Measurements from ENCODE around the gene ZNF618. TPM values are rescaled to one million over a fixed set of nuclear protein-coding genes. Genes with fewer than 3 reads are reported as not detected.

ZNF618 gene
- total RNA-seq, 2 donors from 2014 or later = 3.1 to 3.3 TPM

DNA sequence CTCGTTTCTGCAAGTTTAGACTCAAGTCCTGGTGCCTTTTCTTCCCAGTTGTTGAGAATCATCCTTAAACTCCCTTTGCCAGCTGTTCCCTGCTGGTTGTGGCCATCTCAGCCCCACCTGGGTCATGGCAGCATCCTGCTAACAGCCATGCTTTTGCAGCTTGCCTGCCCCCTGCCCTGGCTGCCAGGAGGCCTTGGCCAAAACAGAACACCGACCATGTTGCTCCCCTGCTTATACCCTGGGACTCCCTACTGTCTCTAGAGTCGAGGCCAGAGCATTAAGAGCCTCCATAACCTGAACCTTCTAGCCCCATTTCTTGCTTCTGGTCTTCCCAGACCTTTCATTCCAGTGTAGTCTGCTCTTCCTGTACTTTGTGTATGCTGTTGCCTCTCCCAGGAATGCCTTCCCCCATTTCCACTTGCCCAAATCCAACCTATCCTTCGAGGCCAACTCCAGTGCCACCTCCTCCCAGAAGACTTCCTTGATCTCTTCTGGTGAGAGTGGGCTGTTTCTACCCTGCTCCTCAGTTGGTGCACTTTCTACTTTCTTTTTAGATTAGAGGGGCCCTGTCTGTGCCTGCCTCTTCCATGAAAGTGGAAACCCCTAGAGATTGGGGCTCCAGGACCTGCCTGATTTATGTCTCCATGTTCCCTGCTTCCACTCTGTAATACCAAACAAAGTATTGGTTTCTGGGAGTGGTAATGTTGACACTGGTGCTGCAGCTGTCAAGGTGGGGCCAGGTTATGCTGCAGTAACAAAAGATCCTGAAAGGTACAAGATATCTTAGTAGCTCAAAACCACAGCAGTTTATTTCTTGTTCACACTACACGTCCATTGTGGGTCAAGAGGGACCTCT lies 113.8 kb downstream of the ZNF618 start:
- Histone ChIP-seq H3K36me3 (no peaks in the 10 kb centered on the region), H3K4me1 (no peaks in the 10 kb centered on the region), H3K27me3 (no peaks in the 10 kb centered on the region), H3K9me3 (no peaks in the 10 kb centered on the region), H3K9ac (ENCODE audit: low read depth in 2 of 2, low read length in 2 of 2) (no peak overlapping the region), H3K27ac (no peak overlapping the region), H3K4me3 (no peak overlapping the region)
- intact Hi-C loops (cut with DNase I) = no loop called here
- DNase-seq = no peak
- TF ChIP-seq, protein P1, sequence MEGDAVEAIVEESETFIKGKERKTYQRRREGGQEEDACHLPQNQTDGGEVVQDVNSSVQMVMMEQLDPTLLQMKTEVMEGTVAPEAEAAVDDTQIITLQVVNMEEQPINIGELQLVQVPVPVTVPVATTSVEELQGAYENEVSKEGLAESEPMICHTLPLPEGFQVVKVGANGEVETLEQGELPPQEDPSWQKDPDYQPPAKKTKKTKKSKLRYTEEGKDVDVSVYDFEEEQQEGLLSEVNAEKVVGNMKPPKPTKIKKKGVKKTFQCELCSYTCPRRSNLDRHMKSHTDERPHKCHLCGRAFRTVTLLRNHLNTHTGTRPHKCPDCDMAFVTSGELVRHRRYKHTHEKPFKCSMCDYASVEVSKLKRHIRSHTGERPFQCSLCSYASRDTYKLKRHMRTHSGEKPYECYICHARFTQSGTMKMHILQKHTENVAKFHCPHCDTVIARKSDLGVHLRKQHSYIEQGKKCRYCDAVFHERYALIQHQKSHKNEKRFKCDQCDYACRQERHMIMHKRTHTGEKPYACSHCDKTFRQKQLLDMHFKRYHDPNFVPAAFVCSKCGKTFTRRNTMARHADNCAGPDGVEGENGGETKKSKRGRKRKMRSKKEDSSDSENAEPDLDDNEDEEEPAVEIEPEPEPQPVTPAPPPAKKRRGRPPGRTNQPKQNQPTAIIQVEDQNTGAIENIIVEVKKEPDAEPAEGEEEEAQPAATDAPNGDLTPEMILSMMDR (IDR thresholded peaks at IDR 0.05) = no peak

DNA sequence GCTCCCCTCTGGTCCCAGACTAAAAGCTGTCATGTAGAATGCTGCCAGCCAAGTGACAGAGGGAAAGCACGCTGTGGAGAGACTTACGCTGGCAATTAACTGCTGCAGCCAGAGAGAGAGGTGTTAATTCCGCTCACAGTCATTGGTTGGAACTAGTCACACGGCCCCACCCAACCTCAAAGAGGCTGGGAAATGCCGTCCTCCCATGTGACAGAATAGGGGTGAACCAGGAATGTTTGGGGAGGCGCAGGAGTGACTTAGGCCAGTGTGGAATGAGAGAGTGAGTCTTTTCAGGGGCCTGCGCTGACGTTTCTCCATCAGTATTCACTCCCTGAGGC lies 114.4 kb downstream of the ZNF618 start:
- Histone ChIP-seq H3K9me3 (no peaks in the 10 kb centered on the region), H3K9ac (ENCODE audit: low read depth in 2 of 2, low read length in 2 of 2) (no peak overlapping the region), H3K27me3 (no peaks in the 10 kb centered on the region), H3K36me3 (no peaks in the 10 kb centered on the region), H3K4me3 (no peak overlapping the region), H3K4me1 (no peaks in the 10 kb centered on the region), H3K27ac (no peak overlapping the region)
- TF ChIP-seq, protein P1 (IDR thresholded peaks at IDR 0.05) = no peak
- intact Hi-C loops (cut with DNase I) = no loop called here
- no peak for DNase-seq

DNA sequence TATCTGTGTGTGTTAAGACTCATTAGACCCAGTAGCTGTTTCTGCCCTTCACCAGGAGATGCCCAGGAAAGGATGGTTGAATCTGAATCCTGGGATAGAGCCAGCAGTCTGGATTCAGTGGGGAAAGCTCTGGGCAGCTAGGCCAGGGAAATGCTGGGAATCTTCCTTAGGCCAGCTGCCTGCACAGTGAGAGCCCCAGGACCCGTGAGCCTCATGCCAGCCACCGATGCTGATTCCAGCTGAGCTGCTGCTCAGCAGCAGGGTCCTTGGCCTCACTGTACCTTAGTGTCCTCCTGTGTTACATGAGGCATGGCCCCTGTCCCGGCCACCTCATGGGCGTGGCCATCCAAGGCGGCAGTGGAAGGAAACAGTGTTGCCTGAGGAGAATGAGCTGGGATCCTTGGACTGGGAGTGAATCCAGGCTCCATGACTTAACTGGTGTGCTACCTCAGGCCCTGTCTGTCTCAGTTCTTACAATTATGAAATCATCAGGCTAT lies 114.9 kb downstream of the ZNF618 start:
- no peaks in the 10 kb centered on the region for H3K4me1 ChIP-seq
- no peaks in the 10 kb centered on the region for H3K9me3 ChIP-seq
- TF ChIP-seq, protein P1 (IDR thresholded peaks at IDR 0.05) = no peak
- no peaks in the 10 kb centered on the region for H3K36me3 ChIP-seq
- H3K27me3 ChIP-seq = no peaks in the 10 kb centered on the region
- DNase-seq = no peak
- intact Hi-C loops (cut with DNase I) = no loop called here
- H3K4me3 ChIP-seq = no peak overlapping the region
- H3K27ac ChIP-seq = no peak overlapping the region
- no peak overlapping the region for H3K9ac ChIP-seq (ENCODE audit: low read depth in 2 of 2, low read length in 2 of 2)

DNA sequence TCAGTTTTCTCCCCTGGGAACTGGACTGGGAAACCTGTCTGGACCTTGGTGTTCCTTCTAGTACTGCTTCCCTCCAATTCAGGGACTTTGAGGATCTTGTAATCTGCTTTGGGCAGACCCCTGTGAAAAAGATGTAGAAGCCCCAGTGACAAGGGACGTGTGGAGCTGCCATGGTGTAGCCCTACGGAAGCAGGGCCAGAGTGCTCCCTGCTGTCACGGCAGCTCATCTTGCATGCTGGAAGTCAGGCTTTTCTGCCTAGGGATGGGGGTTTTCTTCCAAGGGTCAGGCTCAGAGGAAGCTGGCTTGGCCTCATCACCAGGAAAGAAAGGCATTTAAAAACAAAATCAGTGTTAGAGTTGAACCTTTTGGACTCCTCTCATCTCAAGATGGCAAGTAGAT lies 115.6 kb downstream of the ZNF618 start:
- no peaks in the 10 kb centered on the region for H3K4me1 ChIP-seq
- intact Hi-C loops (cut with DNase I) = no loop called here
- H3K4me3 ChIP-seq = no peak overlapping the region
- no peak overlapping the region for H3K27ac ChIP-seq
- H3K36me3 ChIP-seq = no peaks in the 10 kb centered on the region
- no peaks in the 10 kb centered on the region for H3K9me3 ChIP-seq
- TF ChIP-seq, protein P1 (IDR thresholded peaks at IDR 0.05) = no peak
- no peak overlapping the region for H3K9ac ChIP-seq (ENCODE audit: low read depth in 2 of 2, low read length in 2 of 2)
- DNase-seq = no peak
- no peaks in the 10 kb centered on the region for H3K27me3 ChIP-seq

DNA sequence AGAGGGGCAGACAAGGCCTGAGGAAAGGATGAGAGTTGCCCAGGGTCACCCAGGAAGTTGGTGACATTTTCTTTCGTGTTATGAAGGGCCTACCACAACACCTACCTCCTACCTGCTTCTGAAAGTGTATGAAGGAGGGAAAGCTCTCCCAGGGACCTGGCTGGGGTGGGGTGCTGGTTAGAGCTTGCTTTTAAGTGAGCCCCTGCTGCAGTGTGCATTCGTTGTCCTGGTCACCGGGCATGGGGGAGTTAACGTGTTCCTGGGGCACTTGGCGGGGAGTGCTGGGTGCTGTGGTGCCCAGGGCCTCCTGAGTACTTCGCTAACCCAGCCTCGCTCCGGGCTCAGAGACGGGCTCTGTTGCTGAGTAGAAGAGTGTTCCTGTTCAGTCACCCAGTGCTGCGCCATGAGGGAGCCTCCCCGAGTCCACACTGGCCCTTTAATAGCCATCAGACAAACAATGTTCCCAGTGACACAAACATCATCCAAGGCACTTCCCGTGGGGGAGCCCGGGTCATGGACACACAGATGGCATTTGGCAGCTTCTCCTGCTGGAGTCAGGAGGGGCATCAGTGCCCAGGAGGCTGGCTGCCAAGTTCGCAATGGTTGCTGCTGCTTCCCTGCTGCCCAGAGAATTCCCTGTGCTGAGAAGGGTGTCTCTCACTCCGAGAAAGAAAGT lies 116.3 kb downstream of the ZNF618 start:
- no peaks in the 10 kb centered on the region for H3K9me3 ChIP-seq
- DNase-seq = no peak
- H3K4me1 ChIP-seq = no peaks in the 10 kb centered on the region
- H3K27me3 ChIP-seq = no peaks in the 10 kb centered on the region
- intact Hi-C loops (cut with DNase I) = no loop called here
- TF ChIP-seq, protein P1 (IDR thresholded peaks at IDR 0.05) = no peak
- H3K36me3 ChIP-seq = no peaks in the 10 kb centered on the region
- H3K4me3 ChIP-seq = no peak overlapping the region
- no peak overlapping the region for H3K27ac ChIP-seq
- no peak overlapping the region for H3K9ac ChIP-seq (ENCODE audit: low read depth in 2 of 2, low read length in 2 of 2)
